A549 (cell line): Measurements from ENCODE around the gene OTOP2. TPM values are rescaled to one million over a fixed set of nuclear protein-coding genes. Genes with fewer than 3 reads are reported as not detected.

Source experiments
- ATAC-seq, 2 experiments: fragments of 200-7000 bp in 1 of 2; fragments of >200 bp in 1 of 2; cut with Nextera tagmentation in 1 of 2; cut with Tn5 transposase in 1 of 2; 3 replicates each; pipeline versions ENCODE4 v1.8.0 to v1.9.1; 2018 to 2020; ENCODE audit warnings: mild to moderate bottlenecking in 1 of 2, moderate library complexity in 1 of 2
- CTCF ChIA-PET: fragments of 300-600 bp; sonication (Branson Sonifier 250); formaldehyde crosslinking; extraction: SDS; loops from one replicate; lab custom pipeline; 2021; ENCODE audit warnings: antibody characterized with exemption, inconsistent platforms; lab: Yijun Ruan, JAX
- POLR2A ChIA-PET: fragments of 350-600 bp; formaldehyde crosslinking; extraction: SDS; loops from one replicate; lab custom pipeline; 2021; ENCODE audit warnings: antibody characterized with exemption, inconsistent platforms; lab: Yijun Ruan, JAX
- DNase-seq, 2 experiments: peaks; one replicate each; pipeline versions ENCODE4 v3.0.0 to v3.0.0-alpha.2; 2011 to 2016; ENCODE audit warnings: low read depth in 1 of 2, low spot score in 1 of 2
- FAIRE-seq: peaks from 2 replicates; lab custom pipeline; 2011; peaks lifted over from hg19 to GRCh38; lab: Jason Lieb, UNC
- H3K27ac ChIP-seq, 2 experiments: fragments of >200 bp; sonication (Bioruptor Twin); formaldehyde crosslinking; 3 replicates each; pipeline ENCODE4 v1.5.1; 2016 to 2017
- H3K4me1 ChIP-seq: fragments of >200 bp; sonication (Bioruptor Twin); formaldehyde crosslinking; 3 replicates; pipeline ENCODE4 v1.6.1; 2016
- H3K4me2 ChIP-seq: fragments of >200 bp; sonication (Bioruptor Twin); formaldehyde crosslinking; 3 replicates; pipeline ENCODE4 v1.6.1; 2016
- H3K4me3 ChIP-seq: fragments of >200 bp; sonication (Bioruptor Twin); formaldehyde crosslinking; 3 replicates; pipeline ENCODE4 v1.5.1; 2016
- H3K9me3 ChIP-seq: fragments of >200 bp; sonication (Bioruptor Twin); formaldehyde crosslinking; 3 replicates; pipeline ENCODE4 v1.6.1; 2016
- BCL3 ChIP-seq: fragments of >200 bp; sonication (Bioruptor Twin); formaldehyde crosslinking; IDR thresholded peaks from 3 replicates; pipeline ENCODE4 v1.6.1; 2016
- CBX2 ChIP-seq: fragments of 200-600 bp; sonication (generic); IDR thresholded peaks from 2 replicates; pipeline ENCODE4 v1.6.1; 2016; ENCODE audit warnings: low read depth, mild to moderate bottlenecking, borderline replicate concordance
- CBX8 ChIP-seq: fragments of 200-600 bp; sonication (generic); IDR thresholded peaks from 2 replicates; pipeline ENCODE4 v1.6.1; 2016
- CTCF ChIP-seq: fragments of >200 bp; sonication (Bioruptor Twin); formaldehyde crosslinking; IDR thresholded peaks from 3 replicates; pipeline ENCODE4 v1.5.1; 2016
- E2F6 ChIP-seq: IDR thresholded peaks from 2 replicates; pipeline ENCODE4 v1.6.1; 2012; ENCODE audit warnings: low read depth, borderline replicate concordance
- ESRRA ChIP-seq: fragments of 150-350 bp; IDR thresholded peaks from 2 replicates; pipeline ENCODE4 v1.6.1; 2014; ENCODE audit warnings: mild to moderate bottlenecking, low read length, borderline replicate concordance
- HOXA7 ChIP-seq: fragments of 250-450 bp; sonication (Bioruptor Pico); IDR thresholded peaks from 2 replicates; pipeline ENCODE4 v1.5.0; 2020; ENCODE audit warnings: mild to moderate bottlenecking, moderate library complexity
- JUNB ChIP-seq: fragments of >200 bp; sonication (Bioruptor Twin); formaldehyde crosslinking; IDR thresholded peaks from 2 replicates; pipeline ENCODE4 v1.6.1; 2016
- MAX ChIP-seq: IDR thresholded peaks from 2 replicates; pipeline ENCODE4 v1.6.1; 2012
- MAZ ChIP-seq: fragments of 150-350 bp; IDR thresholded peaks from 2 replicates; pipeline ENCODE4 v1.6.1; 2014; ENCODE audit warnings: antibody characterized with exemption, low read depth, low read length, borderline replicate concordance
- NPAS2 ChIP-seq: fragments of 250-450 bp; sonication (Bioruptor Pico); IDR thresholded peaks from 2 replicates; pipeline ENCODE4 v1.8.0; 2022; ENCODE audit warnings: mild to moderate bottlenecking, moderate library complexity, borderline replicate concordance
- PBX3 ChIP-seq: IDR thresholded peaks from 2 replicates; pipeline ENCODE4 v1.6.1; 2012
- PHF8 ChIP-seq: fragments of 200-600 bp; sonication (generic); IDR thresholded peaks from 2 replicates; pipeline ENCODE4 v1.6.1; 2016; ENCODE audit warnings: low read depth, mild to moderate bottlenecking, antibody characterized with exemption, moderate library complexity, borderline replicate concordance
- RAD21 ChIP-seq, 2 experiments: fragments of >200 bp in 1 of 2; sonication (Bioruptor Twin) in 1 of 2; formaldehyde crosslinking in 1 of 2; IDR thresholded peaks in 1 of 2; conservative IDR thresholded peaks in 1 of 2; 2 replicates in 1 of 2; 3 replicates in 1 of 2; pipeline ENCODE4 v1.6.1; 2012 to 2018; ENCODE audit warnings: inconsistent platforms in 1 of 2
- RNF2 ChIP-seq: fragments of 200-600 bp; sonication (generic); IDR thresholded peaks from 2 replicates; pipeline ENCODE4 v1.6.1; 2016; ENCODE audit warnings: low read depth, mild to moderate bottlenecking, antibody characterized with exemption, moderate library complexity, borderline replicate concordance
- SMC3 ChIP-seq: fragments of >200 bp; sonication (Bioruptor Twin); formaldehyde crosslinking; IDR thresholded peaks from 3 replicates; pipeline ENCODE4 v1.6.1; 2018; ENCODE audit warnings: inconsistent platforms
- TFCP2L1 ChIP-seq: fragments of 250-450 bp; sonication (Bioruptor Pico); IDR thresholded peaks from 2 replicates; pipeline ENCODE4 v1.5.0; 2021; ENCODE audit warnings: mild to moderate bottlenecking
- ZNF302 ChIP-seq: fragments of 250-450 bp; sonication (Bioruptor Pico); IDR thresholded peaks from 2 replicates; pipeline ENCODE4 v1.9.0; 2021; ENCODE audit warnings: inconsistent platforms, mild to moderate bottlenecking, moderate library complexity
- WGBS: methylation state at CpG from one replicate; pipeline ENCODE4 v1.1.6; 2017; ENCODE audit errors: missing lambda C conversion rate; 5-methylcytosine and 5-hydroxymethylcytosine counted together
- polyA plus RNA-seq, 4 experiments: library from polyadenylated mRNA; depleted of rRNA in 3 of 4; stranded (reverse); fragments of >200 nt; fragmentation: RNase III in 1 of 4; extraction: RNeasy Plus Mini Kit Qiagen cat#74134 plus additional on column Dnase treatment in 1 of 4; gene quantifications; 2 replicates in 3 of 4; 3 replicates in 1 of 4; pipeline ENCODE4 v1.2.3, GENCODE V29; 2011 to 2017

Gene OTOP2
- polyA plus RNA-seq, 2 of the 4 experiments (the other 2 are of a cell fraction) = 0.06 TPM; not detected in 1

- POLR2A ChIA-PET = interaction anchor here (0.7 to 1.0 kb wide), 3 partner anchors 41 to 93 kb away, joined by 3 to 5 read pairs (median 4); partner anchors contain the start of genes FDXR and MRPL58
Observed at GRCh38 chr17:74919440-74920305, 4.4 kb upstream of the OTOP2 start.

GRCh38 chr17:74920306-74920620 lies 3.8 kb upstream of the OTOP2 start:
- POLR2A ChIA-PET = interaction anchor here (0.7 to 1.4 kb wide), 2 partner anchors 47 to 92 kb away, joined by 4 to 9 read pairs; partner anchors contain the start of genes FDXR and MRPL58
- Histone ChIP-seq H3K4me3 (no peak overlapping the region), H3K4me2 (no peak overlapping the region), H3K27ac (no peak overlapping the region), H3K4me1 (peaks cover 19% of the 10 kb centered on the region; the same call in 2 of the 3 replicates)
- DNase-seq (no peak), ATAC-seq (no peak)
- TF ChIP-seq TFCP2L1 (no peak), ZNF302 (no peak), RNF2 (no peak), RAD21 (conservative IDR thresholded peaks at IDR 0.05 in 1 of 2, IDR thresholded peaks at IDR 0.05 in 1 of 2) (no peak)
- TF ChIP-seq, all 56 proteins: peak for 0
- no peak for FAIRE-seq
- no peaks in the 10 kb centered on the region for H3K9me3 ChIP-seq
- CTCF ChIA-PET = interaction anchor here (0.8 to 42.0 kb wide), 17 partner anchors 8 to 309 kb away, joined by 3 to 1448 read pairs (median 5); partner anchors contain the start of genes HID1 and OTOP3
- 96% methylated on average over 26 of the region's 27 CpGs for WGBS

More at GRCh38 chr17:74919440-74920305, 4.4 kb upstream of the OTOP2 start:
- peak; percentile 82 for FAIRE-seq
- no peak overlapping the region for H3K4me3 ChIP-seq
- WGBS = 73% methylated on average over 57 of the region's 67 CpGs
- H3K4me1 ChIP-seq = peaks cover 19% of the 10 kb centered on the region; the same call in 2 of the 3 replicates
- no peak overlapping the region for H3K27ac ChIP-seq
- peak; percentile 80 to 94 for DNase-seq
- no peaks in the 10 kb centered on the region for H3K9me3 ChIP-seq
- ATAC-seq = peak; percentile 46 to 81; a peak in 5 of 6 replicates
- TF ChIP-seq RAD21 (conservative IDR thresholded peaks at IDR 0.05 in 1 of 2, IDR thresholded peaks at IDR 0.05 in 1 of 2) = peak; percentile 77 to 89
- no peak for TF ChIP-seq HOXA7 (CRISPR knock-in tag)
- no peak for TF ChIP-seq CBX8
- peak; percentile 44; the same call in 1 of the 3 replicates for TF ChIP-seq SMC3
- peak; percentile 83 for TF ChIP-seq MAX
- no peak for TF ChIP-seq JUNB
- no peak for TF ChIP-seq PHF8
- peak; percentile 85 for TF ChIP-seq E2F6
- TF ChIP-seq CTCF = peak; percentile 64
- 0 out of 2 replicates have a peak, but pooled peaks have one; percentile 15 for TF ChIP-seq ESRRA
- no peak for TF ChIP-seq PBX3
- CTCF ChIA-PET = interaction anchor here (0.6 to 42.0 kb wide), 39 partner anchors 8 to 490 kb away, joined by 3 to 1448 read pairs (median 5); partner anchors contain the start of genes HID1, MRPL58 and OTOP3
- no peak overlapping the region for H3K4me2 ChIP-seq

GRCh38 chr17:74920642-74921025 lies 3.4 kb upstream of the OTOP2 start:
- Histone ChIP-seq H3K4me3 (no peak overlapping the region), H3K27ac (no peak overlapping the region), H3K4me1 (peaks cover 19% of the 10 kb centered on the region; the same call in 2 of the 3 replicates), H3K4me2 (no peak overlapping the region), H3K9me3 (no peaks in the 10 kb centered on the region)
- no peak for DNase-seq
- POLR2A ChIA-PET = interaction anchor here (1.4 kb wide), 1 partner anchor 47 kb away, joined by 9 read pairs; the partner anchor contains the start of gene FDXR
- ATAC-seq = peak; percentile 0 to 2; a peak in 3 of 6 replicates
- 70% methylated on average over 4 of the region's 6 CpGs for WGBS
- TF ChIP-seq CBX2 (no peak), MAX (no peak), MAZ (no peak), BCL3 (no peak), NPAS2 (CRISPR knock-in tag) (no peak)
- TF ChIP-seq, all 56 proteins: peak for 0
- no peak for FAIRE-seq
- CTCF ChIA-PET = interaction anchor here (0.9 to 42.0 kb wide), 15 partner anchors 10 to 308 kb away, joined by 3 to 1448 read pairs (median 4); partner anchors contain the start of genes HID1 and OTOP3
